DMS53 treated with DMSO at 0.1 percent for 48 hours (cell line): ENCODE results near the gene BMF.
"Not testable (repeated sequence)": the region's sequence is repeated elsewhere in the genome, so short reads cannot be mapped to it uniquely, and the experiment has no call there.

Source experiments
- DNase-seq: peaks from one replicate; lab custom pipeline; 2025; ENCODE audit not compliant: unreplicated experiment; lab: John Stamatoyannopoulos, UW

Gene BMF

DNA sequence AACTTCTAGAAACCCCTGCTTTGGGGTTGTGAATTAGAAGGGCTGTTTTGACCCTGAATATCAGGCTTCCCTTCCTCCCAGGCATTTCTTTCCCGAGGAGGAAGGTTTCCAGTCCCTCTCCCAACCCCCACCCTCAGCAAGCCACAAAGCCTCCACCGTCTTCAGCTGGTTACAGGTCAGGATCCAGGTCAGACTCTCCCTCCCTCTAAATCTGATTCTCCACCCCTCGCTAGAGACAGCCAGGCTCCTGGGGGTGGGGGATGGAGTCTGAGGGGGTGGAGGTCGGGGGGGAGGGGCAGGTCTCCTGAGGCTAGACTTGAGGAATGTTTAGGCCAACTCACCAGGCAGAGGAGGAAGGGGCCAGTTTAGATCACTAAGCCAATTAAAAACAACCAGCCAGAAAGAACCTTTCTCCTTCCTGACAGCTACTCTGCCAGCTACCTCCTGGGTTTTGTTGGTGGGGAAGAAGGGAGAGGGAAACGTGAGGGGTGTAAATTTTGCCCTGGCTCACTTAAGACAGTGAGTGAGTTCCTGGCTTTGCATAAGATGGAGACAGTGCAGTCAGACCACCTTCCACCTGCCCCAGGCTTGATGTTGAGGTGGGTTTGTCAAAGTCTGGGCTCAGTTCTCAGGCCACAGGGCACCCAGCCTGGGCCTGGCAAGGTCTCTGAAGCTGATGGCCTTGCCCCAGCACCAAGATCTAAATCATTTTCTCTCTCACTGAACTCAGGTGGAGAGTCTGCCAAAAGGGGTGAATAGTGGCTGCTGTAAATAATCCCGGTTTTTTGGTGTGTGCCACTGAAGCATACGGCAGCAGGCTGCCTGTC is 19.5 kb downstream of the BMF start:
- no peak for DNase-seq

DNA sequence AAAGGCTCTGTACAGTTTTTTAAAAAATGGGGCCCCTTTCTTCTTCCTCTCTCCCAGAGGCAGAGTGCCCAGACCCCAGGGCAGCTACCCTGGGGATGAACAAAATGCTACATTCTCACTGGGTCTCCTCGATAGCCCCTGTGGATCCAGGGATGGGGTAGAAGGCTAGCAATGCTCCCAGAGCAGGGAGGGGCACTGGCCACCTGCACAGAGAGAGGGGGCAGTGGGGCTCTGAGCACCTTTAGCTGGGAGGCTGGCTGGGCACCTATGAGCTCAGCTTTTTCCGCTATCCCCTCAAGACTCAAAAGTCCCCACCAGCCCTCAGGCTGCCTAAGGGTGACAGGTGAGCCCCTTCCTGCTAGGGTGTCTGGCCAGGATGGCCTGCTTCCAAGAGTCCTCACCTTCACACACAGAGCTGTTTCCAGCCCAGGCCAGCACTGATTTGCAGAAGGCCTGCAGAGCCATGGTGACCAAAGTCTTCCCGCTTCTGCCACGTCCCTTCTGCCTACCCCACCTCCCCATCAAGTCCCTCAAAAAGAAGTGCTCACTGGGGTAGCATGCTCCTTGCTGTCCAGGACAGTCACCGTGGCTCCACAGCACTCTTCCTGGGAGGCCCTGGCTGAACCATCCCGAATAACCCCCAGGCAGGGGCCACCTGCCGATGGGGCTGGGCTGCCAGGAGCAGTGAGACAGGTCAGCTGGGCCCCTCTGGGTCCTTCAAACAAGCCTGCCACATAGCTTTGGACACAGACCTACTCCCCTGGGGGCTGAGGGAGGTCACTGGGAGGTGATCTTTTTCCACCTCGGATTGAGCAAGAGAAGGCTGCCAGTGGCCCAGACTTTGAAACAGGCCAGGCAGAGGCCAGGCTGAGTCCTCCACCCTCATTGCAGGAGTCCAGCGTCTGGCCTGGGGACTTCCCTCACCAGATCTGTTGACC is 20.4 kb downstream of the BMF start:
- DNase-seq = no peak

DNA sequence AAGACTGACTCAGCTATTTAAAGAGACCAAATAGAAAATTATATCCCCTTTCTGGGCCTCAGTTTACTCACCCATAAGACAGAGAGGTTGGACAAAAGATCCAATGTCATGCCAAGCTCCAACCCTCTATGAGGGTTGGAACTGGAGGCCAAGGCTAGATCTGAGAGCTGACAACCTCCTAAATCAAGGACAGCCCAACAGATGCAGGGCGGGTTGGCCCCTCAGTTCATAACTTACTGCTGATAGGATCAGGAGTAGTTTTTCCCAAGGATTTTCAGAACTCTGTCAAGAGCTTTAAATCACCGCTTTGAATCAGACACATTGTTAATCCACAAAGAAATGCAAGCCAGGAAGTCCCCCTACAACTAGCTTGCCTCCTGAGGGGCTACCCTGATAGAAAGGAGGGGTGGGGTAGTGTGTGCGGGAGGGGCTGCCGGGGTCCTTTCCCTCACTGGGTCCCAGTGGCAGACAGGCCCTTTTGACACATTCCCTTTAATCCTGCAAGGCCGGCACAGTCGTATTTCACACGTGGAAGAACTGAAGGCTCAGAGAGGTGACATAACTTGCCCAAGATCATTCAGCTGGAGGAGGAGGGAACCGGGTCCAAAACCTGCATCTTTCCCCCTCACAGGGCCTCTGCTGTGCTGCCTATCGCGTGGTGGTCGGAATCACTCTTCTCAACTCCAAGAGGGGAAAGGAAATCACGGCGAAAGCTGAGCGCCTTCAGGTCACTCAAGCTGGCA is 21.4 kb downstream of the BMF start:
- no peak for DNase-seq

DNA sequence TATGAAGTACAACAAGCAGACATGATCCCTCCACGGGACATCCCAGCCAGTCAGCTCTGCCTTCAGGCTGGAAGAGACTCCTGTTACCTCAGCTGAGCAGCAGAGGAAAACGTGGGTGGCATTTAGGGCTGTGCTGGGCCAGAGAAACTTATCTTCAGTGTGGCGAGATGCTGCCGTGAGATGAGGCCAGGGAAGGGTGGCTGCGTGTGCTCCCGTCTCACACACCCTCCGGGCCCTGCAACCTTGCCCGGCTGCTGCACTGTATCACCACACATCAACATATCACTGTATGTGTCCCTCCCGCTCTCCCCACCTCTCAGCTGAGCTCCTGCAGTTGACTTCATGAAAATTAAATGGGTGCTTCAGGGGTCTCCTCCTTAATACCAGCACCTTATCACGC is 23.4 kb downstream of the BMF start:
- no peak for DNase-seq

DNA sequence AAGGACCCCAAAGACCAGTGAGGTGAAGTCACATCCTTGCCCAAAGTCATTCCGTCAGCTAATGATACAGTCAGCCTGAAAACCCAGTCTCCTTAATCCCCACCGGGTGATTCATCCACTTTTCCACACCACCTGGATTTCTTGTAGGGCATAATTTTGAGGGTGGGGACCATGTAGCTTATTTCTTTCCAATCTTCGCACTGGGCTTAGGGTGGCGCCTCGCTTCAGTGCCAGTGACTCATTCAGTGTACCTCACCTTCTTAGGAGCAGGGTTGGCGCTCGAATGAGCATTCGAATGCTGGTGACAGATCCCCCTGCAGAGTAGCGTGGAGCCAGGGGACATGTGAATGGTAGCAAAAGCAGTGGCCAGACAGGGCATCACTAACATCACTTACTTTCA is 24.0 kb downstream of the BMF start:
- DNase-seq = no peak

DNA sequence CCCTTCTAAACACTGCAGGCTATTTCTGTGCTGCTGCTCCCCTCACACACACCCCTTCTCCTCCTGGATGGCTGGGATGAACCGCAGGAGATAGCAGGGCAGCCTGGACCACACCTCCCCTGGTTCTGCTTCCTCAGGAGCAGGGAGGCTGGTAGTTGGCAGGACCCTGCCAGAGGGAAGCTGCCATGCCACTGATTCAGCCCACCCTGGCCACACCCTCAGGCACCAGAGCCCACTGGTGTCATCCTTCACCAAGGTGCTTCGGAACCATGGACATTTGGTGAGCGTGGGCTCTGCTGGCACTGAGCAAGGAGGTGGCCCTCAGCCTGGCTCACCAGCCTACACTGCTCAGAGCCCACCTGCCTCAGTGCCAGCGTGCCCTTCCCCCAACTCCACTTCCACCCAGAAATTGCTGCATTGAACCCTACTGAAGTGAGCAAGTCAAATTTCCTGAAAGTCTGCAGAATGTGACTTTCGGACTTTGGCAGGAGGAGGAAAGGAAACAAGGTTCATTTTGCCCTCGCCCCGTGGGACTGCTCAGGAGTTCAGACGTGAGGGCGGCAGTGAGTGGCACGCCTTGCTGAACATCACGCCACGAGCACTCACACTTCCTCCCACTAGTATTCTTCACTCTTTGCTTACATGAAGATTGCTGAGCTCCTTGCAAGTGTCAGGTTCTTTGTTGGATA is 26.3 kb downstream of the BMF start:
- no peak for DNase-seq

DNA sequence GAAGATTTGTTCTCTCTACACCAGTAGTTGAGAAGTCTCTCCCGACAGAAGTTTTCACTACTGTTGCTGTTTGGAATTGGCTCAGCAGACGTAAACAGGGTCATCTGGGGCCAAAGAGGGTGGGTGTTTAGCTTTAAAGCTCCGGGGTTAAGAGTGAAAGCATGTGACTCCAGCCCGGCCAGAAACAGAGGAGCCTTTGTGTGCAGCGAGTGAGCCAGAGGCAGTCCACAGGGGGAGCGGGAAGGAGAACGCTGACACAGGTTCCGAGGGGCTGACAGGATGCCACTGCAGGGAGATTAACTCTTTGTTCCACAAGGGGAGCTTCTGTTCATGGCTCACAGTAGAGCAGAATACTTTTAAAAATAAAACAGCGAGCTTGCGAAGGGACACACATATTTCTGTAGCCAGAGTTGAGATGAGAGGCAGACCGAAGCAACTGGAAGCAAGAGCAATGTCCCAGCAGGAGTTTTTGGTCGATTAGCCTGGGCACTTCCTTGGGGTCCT is 26.9 kb downstream of the BMF start:
- DNase-seq = no peak

DNA sequence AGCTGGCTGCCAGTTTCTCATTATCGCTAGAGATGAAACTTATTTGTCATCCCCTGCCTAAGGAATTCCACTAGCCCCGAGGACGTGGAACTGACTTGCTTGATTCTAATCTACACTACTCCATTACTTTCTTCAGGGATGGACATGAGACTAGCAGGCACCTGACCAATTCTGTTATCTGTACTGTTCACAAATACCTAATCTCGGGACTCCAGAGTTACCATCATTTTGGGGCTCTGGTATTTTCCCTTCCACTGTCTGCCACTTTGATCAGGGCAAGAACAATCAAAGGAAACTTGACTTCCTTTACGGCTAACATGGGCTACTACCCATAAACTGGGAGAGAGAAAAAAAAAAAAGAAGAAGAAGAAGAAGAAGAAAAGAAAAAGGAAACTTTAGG is 27.8 kb downstream of the BMF start:
- DNase-seq = no peak

DNA sequence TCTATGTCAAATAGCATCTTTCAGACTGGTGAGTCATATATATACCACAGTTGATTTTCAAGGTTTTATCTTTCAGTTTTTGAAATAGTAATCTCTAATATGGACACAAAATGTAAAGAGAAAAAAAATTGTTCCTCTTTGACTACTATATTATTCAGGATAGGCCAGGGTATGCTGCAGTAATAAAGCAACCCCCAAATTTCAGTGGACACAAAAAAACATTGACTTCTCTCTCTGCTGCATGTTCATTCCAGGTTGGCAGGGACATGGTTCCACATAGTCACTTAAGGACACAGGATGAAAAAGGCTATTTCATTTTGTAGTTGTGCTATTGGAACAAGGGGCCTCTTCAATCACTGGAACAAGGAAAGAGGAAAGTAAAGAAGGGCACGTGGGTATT is 28.6 kb downstream of the BMF start:
- no peak for DNase-seq

DNA sequence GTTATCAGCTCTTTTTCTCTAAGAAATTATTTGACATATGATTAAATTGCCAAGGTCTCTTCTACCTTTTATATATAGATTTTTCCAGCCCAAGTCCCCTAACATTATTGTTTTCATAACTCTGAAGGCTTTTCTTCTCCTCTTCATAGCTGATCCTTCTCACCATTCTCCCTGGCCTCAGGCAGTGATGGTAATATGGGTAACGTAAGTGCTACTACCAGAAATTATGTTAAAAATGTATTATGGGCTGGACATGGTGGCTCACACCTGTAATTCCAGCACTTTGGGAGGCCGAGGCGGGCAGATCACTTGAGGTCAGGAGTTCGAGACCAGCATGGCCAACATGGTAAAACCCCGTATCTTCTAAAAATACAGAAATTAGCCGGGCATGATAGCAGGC is 29.2 kb downstream of the BMF start:
- no peak for DNase-seq

DNA sequence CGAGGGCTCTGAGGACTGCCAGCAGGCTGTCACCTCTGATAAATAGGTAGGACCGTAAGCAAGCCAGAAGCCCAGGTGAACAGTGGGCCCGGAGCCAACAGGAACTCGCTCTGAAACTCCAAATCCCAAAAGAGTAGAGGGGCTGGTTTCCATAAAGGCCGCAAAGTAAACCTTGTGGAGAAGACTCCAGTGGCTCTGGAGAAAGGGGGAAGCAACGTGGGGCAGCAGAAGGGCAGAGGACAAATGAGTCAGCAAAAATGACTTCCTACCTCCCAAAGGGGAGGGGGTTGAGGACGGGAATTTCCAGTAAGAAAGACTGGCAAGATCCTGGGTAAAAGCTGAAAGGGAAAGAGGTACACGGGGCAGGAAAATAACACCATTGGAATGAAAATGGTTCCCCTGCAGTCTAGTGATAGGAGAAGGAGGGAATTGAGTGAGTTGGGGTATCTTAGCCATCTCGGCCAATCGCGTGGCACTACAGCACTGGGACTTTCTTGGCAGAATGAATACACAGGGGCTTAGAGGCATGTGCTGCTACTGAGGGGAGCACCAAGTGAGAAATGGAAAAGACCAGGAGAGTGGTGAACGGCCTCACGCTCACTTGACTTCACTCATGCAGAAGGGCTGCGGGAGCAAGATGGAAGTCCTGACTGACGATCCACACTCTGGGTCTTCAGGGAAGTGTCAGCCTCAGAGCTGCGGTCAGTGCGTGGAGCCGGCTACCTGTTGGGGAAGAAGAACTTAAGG is 33.2 kb downstream of the BMF start:
- no peak for DNase-seq

DNA sequence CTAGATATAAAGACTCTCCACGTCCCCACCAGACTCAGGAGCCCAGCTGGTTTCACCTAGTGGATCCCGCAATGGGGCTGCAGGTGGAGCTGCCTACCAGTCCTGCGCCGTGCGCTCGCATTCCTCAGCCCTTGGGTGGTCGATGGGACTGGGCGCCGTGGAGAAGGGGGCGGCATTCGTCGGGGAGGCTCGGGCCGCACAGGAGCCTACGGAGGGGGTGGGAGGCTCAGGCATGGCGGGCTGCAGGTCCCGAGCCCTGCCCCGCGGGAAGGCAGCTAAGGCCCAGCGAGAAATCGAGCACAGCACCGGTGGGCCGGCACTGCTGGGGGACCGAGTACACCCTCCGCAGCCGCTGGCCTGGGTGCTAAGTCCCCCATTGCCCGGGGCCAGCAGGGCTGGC is 34.0 kb downstream of the BMF start:
- DNase-seq = not testable (repeated sequence)

DNA sequence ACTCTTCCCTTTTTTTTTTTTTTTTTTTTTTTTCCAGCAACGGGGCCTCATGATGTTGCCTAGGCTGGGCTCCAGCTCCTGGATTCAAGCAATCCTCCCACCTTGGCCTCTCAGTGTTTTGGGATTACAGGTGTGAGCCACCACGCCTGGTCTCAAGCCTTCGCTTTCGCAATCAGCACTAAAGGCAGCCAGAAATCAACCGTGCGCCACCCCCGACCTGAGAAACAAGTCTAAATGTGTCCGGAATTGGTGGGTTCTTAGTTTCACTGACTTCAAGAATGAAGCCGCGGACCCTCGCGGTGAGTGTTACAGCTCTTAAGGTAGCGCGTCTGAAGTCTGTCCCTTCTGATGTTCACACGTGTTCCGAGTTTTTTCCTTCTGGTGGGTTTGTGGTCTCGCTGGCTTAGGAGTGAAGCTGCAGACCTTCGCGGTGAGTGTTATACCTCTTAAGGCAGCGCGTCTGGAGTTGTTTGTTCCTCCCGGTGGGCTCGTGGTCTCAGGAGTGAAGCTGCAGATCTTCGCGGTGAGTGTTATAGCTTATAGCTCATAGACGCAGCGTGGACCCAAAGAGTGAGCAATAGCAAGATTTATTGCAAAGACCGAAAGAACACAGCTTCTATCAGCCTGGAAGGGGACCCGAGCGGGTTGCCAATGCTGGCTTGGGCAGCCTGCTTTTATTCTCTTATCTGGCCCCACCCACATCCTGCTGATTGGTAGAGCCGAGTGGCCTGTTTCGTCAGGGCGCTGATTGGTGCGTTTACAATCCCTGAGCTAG is 34.8 kb downstream of the BMF start:
- not testable (repeated sequence) for DNase-seq

DNA sequence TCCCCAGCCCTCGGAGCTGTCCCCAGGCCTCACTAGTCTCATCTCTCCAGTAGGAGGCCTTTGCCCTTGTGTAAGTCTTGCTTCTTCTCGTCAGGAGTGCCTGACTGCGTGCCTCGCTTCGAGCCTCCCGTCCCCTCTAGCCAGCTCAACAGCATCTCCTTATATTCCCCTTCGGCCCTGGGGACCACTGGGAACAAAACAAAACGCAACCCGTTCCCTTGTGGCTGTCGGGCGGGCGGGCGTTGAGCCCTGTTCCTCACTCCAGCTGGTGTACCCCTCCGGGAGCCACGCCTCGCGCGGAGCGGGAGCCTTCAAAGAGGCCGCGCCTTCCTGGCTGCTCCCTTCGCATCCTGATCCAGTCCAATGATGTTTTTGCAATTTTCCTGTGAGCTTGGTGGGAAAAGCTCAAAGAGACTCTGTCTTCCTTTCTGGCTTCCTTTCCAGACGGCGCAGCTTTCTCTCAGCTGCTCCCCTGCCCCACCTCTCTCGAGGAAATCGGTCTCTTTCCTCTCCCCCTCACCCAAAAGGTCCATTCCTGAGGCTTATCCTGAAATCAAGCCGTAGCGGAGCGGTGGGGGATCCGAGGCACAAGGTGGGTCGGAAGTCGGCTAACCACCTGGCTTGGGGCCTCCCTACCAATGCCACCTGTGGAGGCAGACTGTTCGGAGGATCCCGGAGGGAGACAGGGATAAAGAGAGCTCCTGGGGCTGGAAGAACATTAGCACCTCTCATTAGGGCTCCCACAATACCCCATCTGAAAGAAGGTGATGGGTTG is 36.3 kb downstream of the BMF start:
- no peak for DNase-seq

DNA sequence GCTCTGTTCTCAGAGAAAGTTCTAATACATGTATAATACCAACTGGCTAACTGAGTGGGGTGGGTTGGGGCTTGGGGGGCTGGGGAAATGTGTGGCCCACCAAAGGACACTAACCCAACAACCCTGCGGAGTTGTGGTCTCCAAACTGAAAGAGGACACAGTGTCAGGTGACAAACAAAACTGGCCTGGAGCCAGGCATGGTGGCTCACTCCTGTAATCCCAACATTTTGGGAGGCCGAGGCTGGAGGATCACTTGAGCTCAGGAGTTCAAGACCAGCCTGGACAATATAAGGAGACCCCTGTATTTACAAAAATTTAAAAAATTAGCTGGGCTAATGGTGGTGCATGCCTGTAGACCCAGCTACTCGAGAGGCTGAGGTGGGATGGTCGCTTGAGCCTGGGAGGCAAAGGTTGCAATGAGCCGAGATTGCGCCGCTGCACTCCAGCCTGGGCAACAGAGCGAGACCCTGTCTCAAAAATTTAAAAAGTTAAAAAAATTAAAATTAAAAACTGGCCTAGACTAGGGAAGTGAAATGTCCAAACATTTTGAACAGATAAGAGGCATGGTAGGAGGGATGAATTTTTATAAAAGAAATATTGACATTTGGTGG is 38.0 kb downstream of the BMF start:
- no peak for DNase-seq

DNA sequence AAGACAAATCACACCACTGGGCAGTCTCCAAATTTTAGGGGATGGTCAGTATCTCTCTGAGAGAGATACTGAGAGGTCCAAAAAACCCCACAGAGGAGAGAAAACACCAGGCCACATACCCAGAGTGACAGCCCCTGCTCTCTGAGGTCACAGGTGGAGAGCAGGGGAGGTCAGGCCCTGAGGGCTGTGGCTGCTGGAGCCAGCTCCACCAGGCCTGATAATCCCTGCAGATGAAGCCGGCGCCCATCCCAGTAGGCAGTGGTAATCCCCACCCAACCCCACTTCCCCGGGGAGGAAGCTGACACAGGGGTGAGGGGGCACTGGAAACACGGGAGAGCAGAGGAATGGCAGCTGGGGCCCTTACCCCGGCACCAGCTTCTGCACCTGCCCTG is 38.5 kb downstream of the BMF start:
- DNase-seq = no peak

DNA sequence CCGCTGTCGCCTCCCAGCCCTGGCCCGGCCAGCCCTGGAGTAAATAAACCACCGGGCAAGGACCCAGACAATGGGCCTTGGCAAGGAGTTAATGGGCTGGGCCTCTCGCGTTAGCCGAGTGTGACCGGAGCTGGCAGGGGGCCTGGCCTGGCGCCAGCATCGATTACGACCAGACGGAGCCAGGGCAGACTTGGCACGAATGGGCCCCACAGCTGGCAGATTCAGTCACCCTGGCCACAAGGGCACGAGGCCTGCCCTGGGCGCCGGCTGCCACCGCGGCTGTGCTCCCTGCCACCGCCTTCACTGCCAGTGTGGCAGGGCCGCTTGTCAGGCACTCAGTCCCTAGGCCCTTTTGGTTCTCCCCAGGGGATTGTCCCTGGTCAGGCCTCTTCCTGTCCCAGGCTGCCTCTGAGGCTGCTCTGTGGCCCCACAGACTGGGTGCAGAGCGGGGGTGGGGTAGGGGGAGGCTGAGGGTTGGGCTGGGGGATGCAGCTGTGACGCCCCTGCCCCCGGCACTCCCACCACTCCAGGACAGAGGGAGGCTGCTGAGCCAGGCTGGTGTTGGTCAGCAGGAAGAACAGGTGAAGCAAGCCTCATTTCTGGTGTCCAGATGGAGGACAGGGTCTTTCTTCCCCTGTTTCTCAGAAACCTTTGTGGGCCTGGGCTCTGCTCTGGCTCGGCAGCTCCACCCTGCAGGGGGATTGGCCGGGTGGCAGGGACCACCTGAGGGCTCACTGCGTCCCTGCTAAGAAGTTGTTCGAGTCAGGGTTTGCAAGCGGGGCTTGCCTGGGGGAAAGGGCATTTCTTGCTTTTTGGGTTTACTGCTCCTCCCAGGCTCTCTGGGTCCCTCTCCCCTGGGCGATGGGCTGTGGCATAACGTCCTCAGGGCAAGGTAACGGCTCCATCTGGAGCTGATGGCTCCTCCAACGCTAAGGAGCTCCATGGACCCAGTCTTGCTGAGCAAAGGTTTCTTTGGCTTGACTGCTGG is 39.2 kb downstream of the BMF start:
- DNase-seq = peak; percentile 91
